ENCODE data around the gene FAM162A.
"Not testable (repeated sequence)": the region's sequence is repeated elsewhere in the genome, so short reads cannot be mapped to it uniquely, and the experiment has no call there.

Gene FAM162A

GRCh38 chr3:122415104-122415744, 31.2 kb downstream of the FAM162A start:
- DNase-seq (ENCODE audit: extremely low spot score, insufficient read length, low read depth), result peak; percentile 43

GRCh38 chr3:122415762-122416654, 32.0 kb downstream of the FAM162A start, which contains the start of gene WDR5B:
Gene WDR5B, minus strand, starts transcription at chr3:122416062. Its CDS starts 534 bp downstream, at chr3:122415528.
- peak; percentile 98 for FAIRE-seq

More at GRCh38 chr3:122415104-122415744, 31.2 kb downstream of the FAM162A start:
- no peak for FAIRE-seq

GRCh38 chr3:122416966-122417365, 33.0 kb downstream of the FAM162A start:
- DNase-seq (ENCODE audit: extremely low spot score, insufficient read length, low read depth) (no peak), FAIRE-seq (no peak)

More at GRCh38 chr3:122415762-122416654, 32.0 kb downstream of the FAM162A start, which contains the start of gene WDR5B:
- DNase-seq (ENCODE audit: extremely low spot score, insufficient read length, low read depth), result peak; percentile 90

GRCh38 chr3:122421101-122421500, 37.1 kb downstream of the FAM162A start:
- FAIRE-seq (no peak), DNase-seq (ENCODE audit: extremely low spot score, insufficient read length, low read depth) (no peak)

- FAIRE-seq (no peak), DNase-seq (ENCODE audit: extremely low spot score, insufficient read length, low read depth) (no peak)
These were observed 37.9 kb downstream of the FAM162A start for GRCh38 chr3:122421836-122422235.

- DNase-seq (ENCODE audit: extremely low spot score, insufficient read length, low read depth) (no peak), FAIRE-seq (no peak)
These were observed 44.0 kb downstream of the FAM162A start for GRCh38 chr3:122427857-122428471.

- DNase-seq (ENCODE audit: extremely low spot score, insufficient read length, low read depth) (no peak), FAIRE-seq (peak; percentile 12)
These were observed 46.4 kb downstream of the FAM162A start for GRCh38 chr3:122430371-122430770.

- no peak for DNase-seq (ENCODE audit: extremely low spot score, insufficient read length, low read depth)
- no peak for FAIRE-seq
These were observed 52.0 kb downstream of the FAM162A start for GRCh38 chr3:122435950-122436349.

- FAIRE-seq (no peak), DNase-seq (ENCODE audit: extremely low spot score, insufficient read length, low read depth) (no peak)
These were observed 59.1 kb downstream of the FAM162A start for GRCh38 chr3:122443090-122443489.

GRCh38 chr3:122443762-122444490, 59.9 kb downstream of the FAM162A start:
- not testable (repeated sequence) for FAIRE-seq; DNase-seq (ENCODE audit: extremely low spot score, insufficient read length, low read depth)

- FAIRE-seq; DNase-seq (ENCODE audit: extremely low spot score, insufficient read length, low read depth): not testable (repeated sequence)
These were observed 60.5 kb downstream of the FAM162A start for GRCh38 chr3:122444491-122444887.

- not testable (repeated sequence) for FAIRE-seq
These were observed 64.2 kb downstream of the FAM162A start for GRCh38 chr3:122448218-122448617.

GRCh38 chr3:122451371-122451770, 67.4 kb downstream of the FAM162A start:
- DNase-seq (ENCODE audit: extremely low spot score, insufficient read length, low read depth), result no peak
- FAIRE-seq, result no peak

More at GRCh38 chr3:122448218-122448617, 64.2 kb downstream of the FAM162A start:
- DNase-seq (ENCODE audit: extremely low spot score, insufficient read length, low read depth), result not testable (repeated sequence)

GRCh38 chr3:122456074-122456473, 72.1 kb downstream of the FAM162A start:
- no peak for FAIRE-seq
- no peak for DNase-seq (ENCODE audit: extremely low spot score, insufficient read length, low read depth)

GRCh38 chr3:122457706-122458105, 73.7 kb downstream of the FAM162A start:
- FAIRE-seq (no peak), DNase-seq (ENCODE audit: extremely low spot score, insufficient read length, low read depth) (no peak)

GRCh38 chr3:122458992-122459391, 75.0 kb downstream of the FAM162A start:
- peak; percentile 63 for FAIRE-seq
- no peak for DNase-seq (ENCODE audit: extremely low spot score, insufficient read length, low read depth)

- FAIRE-seq (no peak), DNase-seq (ENCODE audit: extremely low spot score, insufficient read length, low read depth) (no peak)
These were observed 77.8 kb downstream of the FAM162A start for GRCh38 chr3:122461806-122462205.

Data from GM18507 (cell line).